HCT116 (cell line): Measurements from ENCODE around the gene KRTAP10-11. TPM values are rescaled to one million over a fixed set of nuclear protein-coding genes. Genes with fewer than 3 reads are reported as not detected.

ENCODE experiments used
- ATAC-seq: fragments of 200-7000 bp; cut with Tn5 transposase; 2 replicates; pipeline ENCODE4 v1.9.1; 2020; ENCODE audit warnings: mild to moderate bottlenecking, moderate library complexity
- BruUV-seq: library from RNA; stranded (reverse); fragments of 400-500 nt; replicated peaks from 2 replicates; lab custom pipeline; 2021; lab: Mats Ljungman, UMichigan
- CTCF ChIA-PET: fragments of 300-600 bp; sonication (Branson Sonifier 250); formaldehyde crosslinking; loops from one replicate; lab custom pipeline; 2021; ENCODE audit warnings: antibody characterized with exemption; lab: Charles Lee
- POLR2A ChIA-PET: fragments of 300-600, 350-600 bp; sonication (Branson Sonifier 250); formaldehyde crosslinking; loops from one replicate; lab custom pipeline; 2021; ENCODE audit warnings: antibody characterized with exemption; lab: Charles Lee
- RAD21 ChIA-PET, 2 experiments: fragments of 300-600 bp; sonication (Branson Sonifier 250); formaldehyde crosslinking; loops; one replicate each; lab custom pipeline; 2023; ENCODE audit warnings: low total read pairs in 2 of 2; ENCODE audit not compliant: uncharacterized antibody in 2 of 2, unreplicated experiment in 2 of 2, low non-redundant PET in 1 of 2; lab: Charles Lee
- DNase-seq: peaks from one replicate; pipeline ENCODE4 v3.0.0-alpha.2; 2010; ENCODE audit warnings: low read depth, low spot score
- H2AFZ ChIP-seq: fragments of 200-600 bp; shearing (Covaris generic), sonication (generic); 2 replicates; pipeline ENCODE4 v1.6.1; 2017; ENCODE audit warnings: low read depth, mixed run types, mixed read lengths, antibody characterized with exemption, low read length; ENCODE audit not compliant: poor library complexity, severe bottlenecking
- H3K27ac ChIP-seq: 2 replicates; pipeline ENCODE4 v1.5.1; 2012; ENCODE audit warnings: low read depth, low read length
- H3K27me3 ChIP-seq: fragments of 200-600 bp; sonication (generic); 2 replicates; pipeline ENCODE4 v1.6.1; 2016; ENCODE audit warnings: mixed run types, low read length, mixed read lengths; ENCODE audit not compliant: insufficient read depth
- H3K36me3 ChIP-seq, 2 experiments: fragments of 200-500 bp in 1 of 2; fragments of 200-600 bp in 1 of 2; sonication (Bioruptor generic) in 1 of 2; sonication (generic) in 1 of 2; 2 replicates each; pipeline versions ENCODE4 v1.5.1 to v1.6.1; 2014 to 2016; ENCODE audit warnings: low read length in 2 of 2, inconsistent platforms in 1 of 2, mixed read lengths in 1 of 2, mixed run types in 1 of 2; ENCODE audit not compliant: insufficient read depth in 2 of 2, control insufficient read depth in 1 of 2
- H3K4me1 ChIP-seq, 2 experiments: fragments of 200-600 bp in 1 of 2; sonication (generic) in 1 of 2; 2 replicates each; pipeline versions ENCODE4 v1.5.1 to v1.6.1; 2012 to 2017; ENCODE audit warnings: low read length in 2 of 2, inconsistent platforms in 1 of 2, mild to moderate bottlenecking in 1 of 2, mixed read lengths in 1 of 2, mixed run types in 1 of 2, moderate library complexity in 1 of 2; ENCODE audit not compliant: insufficient read depth in 2 of 2, control insufficient read depth in 1 of 2
- H3K4me2 ChIP-seq: fragments of 200-600 bp; sonication (generic); 2 replicates; pipeline ENCODE4 v1.6.1; 2017; ENCODE audit warnings: mixed run types, low read length, mixed read lengths
- H3K4me3 ChIP-seq, 2 experiments: fragments of 200-600 bp in 1 of 2; sonication (generic) in 1 of 2; replicated peaks in 1 of 2; 2 replicates each; pipeline ENCODE4 v1.5.1; 2011 to 2016; ENCODE audit warnings: low read length in 2 of 2, control low read depth in 1 of 2, low read depth in 1 of 2, mild to moderate bottlenecking in 1 of 2, mixed read lengths in 1 of 2, mixed run types in 1 of 2
- H3K79me2 ChIP-seq: fragments of 200-600 bp; sonication (generic); 2 replicates; pipeline ENCODE4 v1.6.1; 2017; ENCODE audit warnings: mild to moderate bottlenecking, mixed run types, low read length, moderate library complexity, mixed read lengths; ENCODE audit not compliant: insufficient read depth
- H3K9ac ChIP-seq: fragments of 200-600 bp; sonication (generic); 2 replicates; pipeline ENCODE4 v1.6.1; 2016; ENCODE audit warnings: low read length, mixed read lengths
- H3K9me2 ChIP-seq: fragments of 200-600 bp; sonication (generic), shearing (Covaris generic); 2 replicates; pipeline ENCODE4 v1.6.1; 2017; ENCODE audit warnings: mixed run types, mild to moderate bottlenecking, moderate library complexity; ENCODE audit not compliant: insufficient read depth
- H3K9me3 ChIP-seq, 2 experiments: fragments of 200-500 bp in 1 of 2; fragments of 200-600 bp in 1 of 2; sonication (Bioruptor generic) in 1 of 2; sonication (generic) in 1 of 2; 2 replicates each; pipeline ENCODE4 v1.6.1; 2014 to 2017; ENCODE audit warnings: low read length in 2 of 2, mixed read lengths in 2 of 2, inconsistent platforms in 1 of 2, low read depth in 1 of 2, mild to moderate bottlenecking in 1 of 2, mixed run types in 1 of 2, moderate library complexity in 1 of 2; ENCODE audit not compliant: control insufficient read depth in 1 of 2, insufficient read depth in 1 of 2
- H4K20me1 ChIP-seq: fragments of 200-600 bp; sonication (generic), shearing (Covaris generic); 2 replicates; pipeline ENCODE4 v1.6.1; 2017; ENCODE audit warnings: mixed run types, mild to moderate bottlenecking, moderate library complexity; ENCODE audit not compliant: insufficient read depth
- CBX3 ChIP-seq: IDR thresholded peaks from 2 replicates; pipeline ENCODE4 v1.6.1; 2012; ENCODE audit warnings: low read depth
- ELF1 ChIP-seq: IDR thresholded peaks from 2 replicates; pipeline ENCODE4 v1.6.1; 2012; ENCODE audit warnings: low read depth, borderline replicate concordance
- RAD21 ChIP-seq: IDR thresholded peaks from 2 replicates; pipeline ENCODE4 v1.6.1; 2012; ENCODE audit warnings: low read depth, mild to moderate bottlenecking
- intact Hi-C: fragments of 100-400 bp; cut with micrococcal nuclease; formaldehyde crosslinking; loops from 2 replicates; pipeline ENCODE4 v1.10.0; 2022
- total RNA-seq: library from RNA; stranded (reverse); gene quantifications from one replicate; pipeline ENCODE4 v1.2.1, GENCODE V29; 2021; ENCODE audit not compliant: unreplicated experiment
- TF ChIP-seq, protein P1 (sequence below): IDR thresholded peaks from 2 replicates; pipeline ENCODE4 v1.6.1; 2012; ENCODE audit warnings: low read depth
- TF ChIP-seq, protein P2 (sequence below): IDR thresholded peaks from 2 replicates; pipeline ENCODE4 v1.6.1; 2012
- TF ChIP-seq, protein P3 (sequence below), 3 experiments: fragments of 200-600 bp in 1 of 3; sonication (generic) in 1 of 3; IDR thresholded peaks in 2 of 3; conservative IDR thresholded peaks in 1 of 3; 2 replicates each; pipeline ENCODE4 v1.5.1; 2012 to 2017; ENCODE audit warnings: low read depth in 2 of 3, low read length in 2 of 3, antibody characterized with exemption in 1 of 3, borderline replicate concordance in 1 of 3, control low read depth in 1 of 3, mild to moderate bottlenecking in 1 of 3, mixed read lengths in 1 of 3, mixed run types in 1 of 3, moderate library complexity in 1 of 3; ENCODE audit not compliant: insufficient read depth in 1 of 3
- TF ChIP-seq, protein P4 (sequence below): IDR thresholded peaks from 2 replicates; pipeline ENCODE4 v1.6.1; 2011; ENCODE audit warnings: mild to moderate bottlenecking, low read length, moderate library complexity; ENCODE audit not compliant: insufficient replicate concordance; ENCODE audit errors: extremely low read depth

KRTAP10-11 gene
- total RNA-seq, 1 experiment from 2014 or later: not detected

DNA sequence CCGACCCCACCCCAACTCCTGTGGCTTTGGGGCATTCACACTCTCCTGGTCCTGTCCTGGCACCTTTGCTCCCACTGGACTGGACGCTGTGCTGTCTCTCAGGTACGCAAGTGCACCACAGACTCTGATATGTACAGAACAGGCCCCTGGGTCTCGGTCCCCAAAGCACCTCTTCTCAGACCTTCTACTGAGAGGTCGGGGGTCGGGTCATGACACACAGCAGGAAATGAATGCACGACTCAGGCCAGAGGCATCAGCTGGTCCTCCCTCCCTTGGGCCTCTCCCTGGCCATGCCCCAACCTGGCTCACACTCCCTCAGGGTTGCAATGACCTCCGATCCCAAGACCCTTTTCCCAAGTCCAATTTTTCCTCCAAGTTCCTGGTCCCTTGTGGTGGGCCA, 49.0 kb downstream of the KRTAP10-11 start (continued):
- TF ChIP-seq, protein P1, sequence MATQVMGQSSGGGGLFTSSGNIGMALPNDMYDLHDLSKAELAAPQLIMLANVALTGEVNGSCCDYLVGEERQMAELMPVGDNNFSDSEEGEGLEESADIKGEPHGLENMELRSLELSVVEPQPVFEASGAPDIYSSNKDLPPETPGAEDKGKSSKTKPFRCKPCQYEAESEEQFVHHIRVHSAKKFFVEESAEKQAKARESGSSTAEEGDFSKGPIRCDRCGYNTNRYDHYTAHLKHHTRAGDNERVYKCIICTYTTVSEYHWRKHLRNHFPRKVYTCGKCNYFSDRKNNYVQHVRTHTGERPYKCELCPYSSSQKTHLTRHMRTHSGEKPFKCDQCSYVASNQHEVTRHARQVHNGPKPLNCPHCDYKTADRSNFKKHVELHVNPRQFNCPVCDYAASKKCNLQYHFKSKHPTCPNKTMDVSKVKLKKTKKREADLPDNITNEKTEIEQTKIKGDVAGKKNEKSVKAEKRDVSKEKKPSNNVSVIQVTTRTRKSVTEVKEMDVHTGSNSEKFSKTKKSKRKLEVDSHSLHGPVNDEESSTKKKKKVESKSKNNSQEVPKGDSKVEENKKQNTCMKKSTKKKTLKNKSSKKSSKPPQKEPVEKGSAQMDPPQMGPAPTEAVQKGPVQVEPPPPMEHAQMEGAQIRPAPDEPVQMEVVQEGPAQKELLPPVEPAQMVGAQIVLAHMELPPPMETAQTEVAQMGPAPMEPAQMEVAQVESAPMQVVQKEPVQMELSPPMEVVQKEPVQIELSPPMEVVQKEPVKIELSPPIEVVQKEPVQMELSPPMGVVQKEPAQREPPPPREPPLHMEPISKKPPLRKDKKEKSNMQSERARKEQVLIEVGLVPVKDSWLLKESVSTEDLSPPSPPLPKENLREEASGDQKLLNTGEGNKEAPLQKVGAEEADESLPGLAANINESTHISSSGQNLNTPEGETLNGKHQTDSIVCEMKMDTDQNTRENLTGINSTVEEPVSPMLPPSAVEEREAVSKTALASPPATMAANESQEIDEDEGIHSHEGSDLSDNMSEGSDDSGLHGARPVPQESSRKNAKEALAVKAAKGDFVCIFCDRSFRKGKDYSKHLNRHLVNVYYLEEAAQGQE: no peak
- TF ChIP-seq, protein P2, sequence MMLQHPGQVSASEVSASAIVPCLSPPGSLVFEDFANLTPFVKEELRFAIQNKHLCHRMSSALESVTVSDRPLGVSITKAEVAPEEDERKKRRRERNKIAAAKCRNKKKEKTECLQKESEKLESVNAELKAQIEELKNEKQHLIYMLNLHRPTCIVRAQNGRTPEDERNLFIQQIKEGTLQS: no peak
- TF ChIP-seq CBX3 (no peak), RAD21 (no peak)
- TF ChIP-seq, protein P3, sequence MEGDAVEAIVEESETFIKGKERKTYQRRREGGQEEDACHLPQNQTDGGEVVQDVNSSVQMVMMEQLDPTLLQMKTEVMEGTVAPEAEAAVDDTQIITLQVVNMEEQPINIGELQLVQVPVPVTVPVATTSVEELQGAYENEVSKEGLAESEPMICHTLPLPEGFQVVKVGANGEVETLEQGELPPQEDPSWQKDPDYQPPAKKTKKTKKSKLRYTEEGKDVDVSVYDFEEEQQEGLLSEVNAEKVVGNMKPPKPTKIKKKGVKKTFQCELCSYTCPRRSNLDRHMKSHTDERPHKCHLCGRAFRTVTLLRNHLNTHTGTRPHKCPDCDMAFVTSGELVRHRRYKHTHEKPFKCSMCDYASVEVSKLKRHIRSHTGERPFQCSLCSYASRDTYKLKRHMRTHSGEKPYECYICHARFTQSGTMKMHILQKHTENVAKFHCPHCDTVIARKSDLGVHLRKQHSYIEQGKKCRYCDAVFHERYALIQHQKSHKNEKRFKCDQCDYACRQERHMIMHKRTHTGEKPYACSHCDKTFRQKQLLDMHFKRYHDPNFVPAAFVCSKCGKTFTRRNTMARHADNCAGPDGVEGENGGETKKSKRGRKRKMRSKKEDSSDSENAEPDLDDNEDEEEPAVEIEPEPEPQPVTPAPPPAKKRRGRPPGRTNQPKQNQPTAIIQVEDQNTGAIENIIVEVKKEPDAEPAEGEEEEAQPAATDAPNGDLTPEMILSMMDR (IDR thresholded peaks at IDR 0.05 in 2 of 3, conservative IDR thresholded peaks at IDR 0.05 in 1 of 3; ENCODE audit: borderline replicate concordance in 1 of 3, insufficient read depth in 1 of 3, low read depth in 2 of 3, low read length in 2 of 3): no peak
- TF ChIP-seq, all 23 proteins: peak for 0

DNA sequence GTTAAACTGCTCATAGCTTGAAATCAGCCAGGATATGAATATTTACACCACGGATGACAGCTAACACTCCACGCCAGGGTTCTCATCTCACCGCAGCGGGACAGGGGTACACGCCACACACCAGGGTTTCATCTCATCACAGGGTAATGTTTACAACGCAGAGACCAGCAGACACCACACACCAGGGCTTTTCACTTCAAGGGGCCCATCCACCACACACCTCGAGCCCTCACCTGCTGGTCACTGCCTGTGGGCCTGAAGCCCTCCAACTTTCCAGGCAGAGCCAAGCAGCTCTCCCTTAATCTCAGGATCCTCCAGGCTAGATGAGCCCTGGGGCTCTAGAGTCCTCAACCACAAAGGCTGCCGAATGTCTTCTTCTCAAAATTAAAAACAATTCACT, 49.4 kb downstream of the KRTAP10-11 start:
- no peaks in the 10 kb centered on the region for H3K9me2 ChIP-seq
- BruUV-seq: no TSS peak
- no peaks in the 10 kb centered on the region for H3K36me3 ChIP-seq
- no peak overlapping the region for H3K4me2 ChIP-seq
- H3K27ac ChIP-seq: no peak overlapping the region
- ChIA-PET POLR2A (no interaction called here), RAD21 (no interaction called here), CTCF (no interaction called here)
- intact Hi-C loops: no loop called here
- no peak overlapping the region for H3K4me3 ChIP-seq
- H3K9ac ChIP-seq: no peak overlapping the region
- H2AFZ ChIP-seq: no peak overlapping the region
- no peaks in the 10 kb centered on the region for H3K79me2 ChIP-seq
- no peak for ATAC-seq
- peaks cover 4 to 14% of the 10 kb centered on the region in 2 experiments; a peak in 2 of 4 replicates for H3K9me3 ChIP-seq
- no peaks in the 10 kb centered on the region for H3K4me1 ChIP-seq
- TF ChIP-seq, protein P4, sequence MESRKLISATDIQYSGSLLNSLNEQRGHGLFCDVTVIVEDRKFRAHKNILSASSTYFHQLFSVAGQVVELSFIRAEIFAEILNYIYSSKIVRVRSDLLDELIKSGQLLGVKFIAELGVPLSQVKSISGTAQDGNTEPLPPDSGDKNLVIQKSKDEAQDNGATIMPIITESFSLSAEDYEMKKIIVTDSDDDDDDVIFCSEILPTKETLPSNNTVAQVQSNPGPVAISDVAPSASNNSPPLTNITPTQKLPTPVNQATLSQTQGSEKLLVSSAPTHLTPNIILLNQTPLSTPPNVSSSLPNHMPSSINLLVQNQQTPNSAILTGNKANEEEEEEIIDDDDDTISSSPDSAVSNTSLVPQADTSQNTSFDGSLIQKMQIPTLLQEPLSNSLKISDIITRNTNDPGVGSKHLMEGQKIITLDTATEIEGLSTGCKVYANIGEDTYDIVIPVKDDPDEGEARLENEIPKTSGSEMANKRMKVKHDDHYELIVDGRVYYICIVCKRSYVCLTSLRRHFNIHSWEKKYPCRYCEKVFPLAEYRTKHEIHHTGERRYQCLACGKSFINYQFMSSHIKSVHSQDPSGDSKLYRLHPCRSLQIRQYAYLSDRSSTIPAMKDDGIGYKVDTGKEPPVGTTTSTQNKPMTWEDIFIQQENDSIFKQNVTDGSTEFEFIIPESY: no peak
- no peak for TF ChIP-seq ELF1
- no peak for DNase-seq
- H3K27me3 ChIP-seq: peaks cover 5% of the 10 kb centered on the region; the same call in 1 of the 2 replicates
- no peaks in the 10 kb centered on the region for H4K20me1 ChIP-seq
